Fibroblast of upper back skin (primary cell): ENCODE results near the gene GFPT1.

Source experiments
- DNase-seq: peaks from one replicate; pipeline ENCODE4 v3.0.0-alpha.2; 2013

The GFPT1 gene

DNA sequence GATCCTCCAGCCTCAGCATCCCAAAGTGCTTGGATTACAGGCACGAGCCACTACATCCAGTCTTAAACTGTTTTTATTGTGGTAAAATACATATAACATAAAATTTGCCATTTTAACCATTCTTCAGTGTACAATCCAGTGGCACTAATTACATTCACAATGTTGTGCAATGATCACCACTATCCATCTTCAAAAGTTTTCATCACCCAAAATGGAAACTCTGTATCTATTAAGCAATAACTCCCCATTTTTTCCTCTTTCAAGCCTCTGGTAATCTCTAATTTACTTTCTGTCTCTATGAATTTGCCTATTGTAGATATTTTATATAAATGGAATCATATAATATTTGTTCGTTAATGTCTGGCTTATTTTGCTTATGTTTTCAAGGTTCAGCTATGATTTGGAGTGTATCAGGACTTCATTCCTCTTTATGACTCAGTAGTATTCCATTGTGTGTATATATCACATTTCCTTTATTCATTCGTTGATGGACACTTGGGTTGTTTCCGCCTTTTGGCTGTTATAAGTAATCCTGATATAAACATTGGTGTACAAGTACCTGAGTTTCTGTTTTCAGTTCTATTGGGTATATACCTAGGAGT is 71.8 kb downstream of the GFPT1 start:
- no peak for DNase-seq

DNA sequence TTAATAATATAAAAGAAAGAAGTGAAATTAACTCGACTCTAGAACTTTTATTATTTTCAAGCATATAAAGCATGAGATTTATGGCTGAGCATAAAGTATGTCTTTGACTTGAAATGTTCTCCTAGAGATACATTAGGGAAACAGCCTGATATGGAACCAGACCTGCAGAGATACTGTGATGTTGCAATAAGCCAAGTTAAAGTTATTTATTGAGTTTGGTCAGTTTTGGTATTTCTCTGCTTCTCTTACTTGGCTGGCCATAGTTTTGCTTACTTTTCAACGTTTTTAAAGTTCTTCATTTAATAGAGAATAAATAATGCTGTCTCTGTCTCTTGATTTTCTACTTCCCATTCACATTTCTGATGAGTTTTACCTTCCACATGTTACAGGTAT is 76.0 kb downstream of the GFPT1 start:
- no peak for DNase-seq

DNA sequence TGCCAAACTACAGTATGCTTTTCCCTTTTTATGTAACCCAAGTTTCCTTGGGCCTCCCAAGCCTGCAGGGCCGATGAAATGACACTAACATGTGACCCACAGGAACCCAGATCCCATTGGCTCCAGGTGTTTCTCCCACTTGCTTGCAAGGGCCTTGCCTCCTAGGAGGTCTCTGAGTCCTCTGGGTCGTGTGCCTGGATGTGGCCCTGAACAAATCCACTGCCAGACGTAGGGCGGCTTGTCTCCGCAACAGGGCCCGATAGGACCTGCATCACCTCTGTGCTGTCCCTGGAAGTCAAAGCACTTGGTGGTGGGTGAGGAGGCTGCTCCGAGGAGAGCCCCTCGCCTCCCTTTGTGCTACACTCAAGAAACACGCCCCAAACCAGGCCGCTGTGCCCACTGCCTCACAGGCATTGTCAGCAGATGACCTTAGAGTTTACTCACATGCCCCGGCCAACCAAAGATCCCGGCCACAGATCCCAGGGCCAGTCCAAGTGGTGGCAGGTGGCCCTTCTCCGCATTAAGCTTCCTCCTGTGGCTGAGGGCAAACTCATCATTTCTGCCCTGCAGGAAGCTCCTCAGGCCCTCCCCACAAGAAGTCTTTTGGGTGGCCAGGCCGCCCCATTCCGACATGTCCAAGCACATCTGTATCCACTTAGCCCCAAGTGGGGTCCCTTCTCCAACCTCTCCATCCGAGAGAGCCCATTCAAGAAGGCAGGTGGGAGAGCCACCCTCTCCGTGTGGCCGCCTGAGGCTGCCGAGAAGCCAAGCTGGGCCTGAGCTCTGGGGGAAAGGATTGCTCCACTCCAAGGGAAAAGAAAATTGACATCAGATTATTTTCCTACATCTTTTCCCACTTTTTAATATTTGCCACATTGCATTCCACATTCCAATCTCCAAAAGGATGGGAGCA is 76.7 kb downstream of the GFPT1 start:
- no peak for DNase-seq

DNA sequence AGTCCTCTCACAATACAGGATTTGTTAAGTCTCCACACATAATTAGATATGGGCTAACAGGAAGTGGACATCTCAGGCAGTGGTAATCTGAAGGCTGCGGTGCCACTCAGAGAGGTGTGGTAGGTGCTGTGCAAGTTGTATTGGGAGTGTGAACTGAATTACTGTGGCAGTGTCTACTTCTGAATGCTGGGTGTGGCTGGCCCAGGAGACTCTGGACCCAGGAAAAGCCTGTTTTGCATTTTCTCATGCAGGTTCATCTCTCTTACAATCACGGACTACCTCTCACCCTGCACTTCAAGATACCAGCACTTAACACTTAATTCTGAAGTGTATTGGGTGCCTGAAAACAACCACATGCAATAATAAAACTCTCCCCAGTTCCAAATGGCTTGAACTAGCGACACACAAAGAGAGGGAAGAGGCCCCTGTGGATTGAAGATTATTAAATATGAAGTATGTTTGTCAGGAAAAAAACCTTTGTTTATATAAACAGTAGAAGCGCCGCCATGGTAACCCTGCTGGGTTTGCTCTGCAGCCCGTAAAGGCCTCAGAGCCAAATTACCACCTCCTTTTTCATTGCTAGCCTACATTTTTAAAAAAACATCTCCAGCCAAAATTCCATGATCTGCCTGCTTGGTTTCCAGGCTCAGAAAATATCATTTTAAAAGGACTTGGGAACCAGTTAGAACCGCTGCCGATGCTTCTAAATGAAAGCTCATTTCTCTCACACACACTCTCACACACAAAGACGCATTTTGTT is 77.5 kb downstream of the GFPT1 start:
- DNase-seq: peak; percentile 33

DNA sequence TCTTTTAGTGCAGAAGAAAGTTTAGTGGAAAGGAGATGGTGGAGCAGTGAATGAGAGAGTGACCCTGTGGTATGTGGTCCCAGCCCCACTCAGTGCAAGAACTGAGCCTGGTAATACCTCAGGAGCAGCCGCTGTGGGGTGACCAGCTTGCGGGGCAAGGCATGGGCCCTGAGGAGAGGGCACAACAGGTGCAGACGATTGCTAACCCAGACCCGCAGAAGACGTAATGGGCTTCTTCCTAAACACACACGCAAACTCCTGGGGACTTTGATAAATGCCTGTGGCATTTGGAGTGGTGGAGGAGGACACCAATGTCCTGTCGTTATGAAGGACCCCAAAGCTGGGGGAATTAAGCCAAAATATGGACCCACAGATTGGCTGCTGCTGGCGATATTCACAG is 78.7 kb downstream of the GFPT1 start:
- no peak for DNase-seq

DNA sequence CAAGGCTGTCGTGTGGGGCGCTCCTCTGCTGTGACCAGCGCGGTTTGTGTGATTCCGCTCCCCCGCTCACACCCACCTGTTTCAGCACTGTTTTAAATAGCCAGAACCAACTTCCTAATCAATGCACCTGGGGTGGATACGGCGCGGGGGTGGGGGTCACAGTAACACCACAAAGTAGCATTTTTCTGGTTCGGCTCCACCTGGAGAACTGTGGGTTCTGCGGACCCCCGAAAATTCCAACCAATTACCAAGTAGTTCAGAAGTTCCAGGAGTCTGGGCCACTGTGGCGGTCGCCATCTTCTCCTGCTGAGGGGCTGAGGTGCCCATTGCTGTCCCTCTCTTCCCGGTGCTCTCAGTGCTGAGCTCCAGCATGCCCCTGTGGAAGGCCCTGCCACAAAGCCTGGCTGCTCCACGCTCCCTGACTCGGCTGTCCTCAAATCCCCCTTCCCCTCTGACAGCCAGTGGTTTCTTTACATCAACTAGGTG is 79.4 kb downstream of the GFPT1 start:
- no peak for DNase-seq

DNA sequence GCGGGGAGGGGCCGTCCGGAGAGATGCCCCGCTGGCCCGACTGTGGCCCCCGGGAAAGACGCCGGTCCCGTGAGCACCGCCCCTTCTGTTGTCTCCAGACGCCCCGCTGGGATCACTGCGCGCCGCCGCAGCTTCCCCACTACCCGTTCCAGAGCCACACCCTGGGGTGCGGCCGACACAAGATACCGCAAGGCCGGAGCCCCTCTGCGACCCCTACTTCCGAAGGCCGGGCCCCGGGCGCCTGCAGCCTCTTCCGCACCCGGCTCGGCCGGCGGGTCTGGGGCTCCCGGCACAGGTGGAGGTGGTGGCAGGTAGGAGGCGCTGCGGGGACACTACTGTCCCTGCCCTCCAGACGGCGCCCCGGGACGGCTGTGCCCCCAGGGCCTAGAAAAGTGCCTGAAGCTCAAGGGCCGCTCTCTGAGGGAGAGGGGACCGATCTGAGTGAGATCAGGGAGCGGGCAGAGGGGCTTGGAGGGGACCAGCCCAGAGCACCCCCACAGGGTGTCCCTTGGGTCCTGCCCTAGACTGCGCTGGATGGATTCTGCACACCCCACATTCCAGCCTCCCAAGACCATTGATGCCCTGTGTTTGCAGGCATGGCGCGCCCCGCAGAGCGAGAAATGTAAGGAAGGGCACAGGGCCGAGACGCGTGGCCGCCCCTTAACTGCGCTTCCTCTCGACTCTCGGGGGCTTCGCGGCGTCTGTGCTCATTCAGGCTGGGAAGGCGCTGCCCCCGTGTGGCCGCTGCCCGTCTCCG is 80.0 kb downstream of the GFPT1 start:
- DNase-seq: peak; percentile 79

DNA sequence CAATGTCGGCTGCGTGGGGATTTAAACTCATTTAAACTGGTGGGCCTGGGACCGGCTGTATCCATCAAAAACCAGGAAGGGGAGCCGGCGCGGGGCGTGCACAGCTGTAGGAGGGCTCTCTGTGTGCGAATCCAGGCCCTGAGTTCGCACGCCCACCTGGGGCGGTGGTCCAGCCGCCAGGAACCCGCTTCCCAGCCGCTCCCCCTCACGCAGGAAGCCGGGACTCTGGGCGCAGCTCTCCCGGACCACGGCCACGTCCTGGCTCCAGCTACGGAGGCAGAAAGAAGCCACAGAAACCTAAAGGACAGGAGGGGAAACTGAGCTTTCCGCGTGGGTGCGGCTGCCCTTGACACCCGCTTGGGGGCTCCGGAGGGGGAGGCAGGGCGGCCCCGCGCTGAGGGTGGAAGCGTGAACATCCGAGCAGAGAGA is 80.6 kb downstream of the GFPT1 start:
- DNase-seq: no peak

DNA sequence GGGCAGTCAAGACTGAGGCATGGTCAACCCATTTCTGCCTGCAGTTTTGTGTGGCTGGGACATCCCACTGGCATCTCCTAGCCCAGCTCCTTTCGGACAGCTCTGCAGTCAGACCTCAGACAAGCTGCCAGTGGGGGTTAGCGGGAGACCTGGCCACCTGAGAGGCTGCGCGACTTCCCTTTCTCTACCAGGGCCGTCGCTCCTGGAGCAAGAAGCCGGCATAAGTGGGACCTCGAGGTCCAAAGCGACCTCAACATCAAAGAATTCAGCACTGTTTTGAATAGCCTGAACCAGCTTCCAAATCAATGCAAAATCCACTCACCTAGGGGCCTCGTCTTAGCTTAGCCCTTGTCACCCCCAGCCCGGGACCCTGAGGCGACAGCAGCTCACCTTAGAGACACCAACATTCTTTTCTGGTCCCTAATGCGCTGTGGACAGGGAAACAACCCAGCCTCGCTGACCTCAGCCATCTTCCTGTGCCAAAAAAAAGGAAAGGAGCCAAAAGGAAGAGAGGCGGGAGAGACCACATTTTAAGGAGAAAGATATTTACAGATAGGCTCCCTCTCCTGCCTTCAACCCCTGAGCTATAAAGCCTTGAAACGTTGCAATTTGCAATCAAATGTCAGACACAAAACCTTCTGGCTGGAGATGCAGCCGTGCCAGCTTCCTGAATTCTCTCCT is 81.2 kb downstream of the GFPT1 start:
- DNase-seq: no peak

DNA sequence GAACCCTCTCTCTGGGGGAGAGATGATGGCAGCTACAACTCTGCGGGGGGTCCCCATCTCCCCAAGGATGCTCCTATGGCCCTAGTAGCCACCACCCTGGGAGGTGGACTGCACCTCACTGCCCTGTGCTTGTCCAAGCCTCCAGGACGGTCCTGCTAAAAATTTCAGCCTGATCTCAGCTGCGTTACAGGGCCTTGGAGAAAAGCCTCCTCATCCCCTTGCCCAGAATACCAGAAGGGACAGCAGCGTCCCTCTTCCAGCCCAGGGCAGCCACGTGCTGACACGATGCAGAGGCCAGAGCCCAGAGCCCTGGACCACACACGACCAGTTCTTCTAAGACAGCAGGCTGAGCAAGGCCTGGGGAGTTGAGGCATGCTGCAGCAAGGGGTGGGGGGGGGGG is 81.9 kb downstream of the GFPT1 start:
- no peak for DNase-seq

DNA sequence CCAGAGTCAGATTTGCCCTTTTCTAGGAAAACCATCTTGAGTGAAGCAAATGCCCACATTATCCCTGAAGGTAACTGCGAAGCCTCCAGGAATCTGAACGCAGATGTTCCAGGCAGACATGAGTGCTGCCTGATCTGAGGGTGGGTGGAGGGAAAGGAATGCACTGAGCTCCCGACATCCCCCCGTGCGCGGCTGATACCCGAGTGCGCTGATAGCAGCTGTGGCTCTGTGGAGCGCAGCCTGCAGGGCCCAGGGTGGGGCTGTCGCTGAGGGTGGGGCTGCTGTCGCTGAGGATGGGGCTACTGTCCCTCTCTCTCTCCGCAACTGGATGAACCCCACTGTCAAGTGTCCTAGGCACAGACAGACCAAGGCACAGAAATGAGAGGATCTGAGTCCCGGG is 82.4 kb downstream of the GFPT1 start:
- DNase-seq: no peak

DNA sequence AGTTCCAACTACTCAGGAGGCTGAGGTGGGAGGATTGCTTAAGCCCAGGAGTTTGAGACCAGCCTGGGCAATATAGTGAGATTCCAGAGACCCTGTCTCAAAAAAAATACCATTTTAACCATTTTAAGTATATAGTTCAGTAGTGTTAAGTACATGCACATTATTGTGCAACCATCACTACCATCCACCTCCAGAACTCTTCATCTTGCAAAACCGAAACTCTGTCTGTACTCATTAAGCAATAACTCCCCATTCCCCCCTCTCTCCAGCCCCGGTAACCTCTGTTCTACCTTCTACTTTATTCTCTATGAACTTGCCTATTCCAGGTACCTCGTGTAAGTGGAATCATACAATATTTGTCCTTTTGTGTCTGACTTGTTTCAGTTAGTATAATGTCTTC is 86.4 kb downstream of the GFPT1 start:
- DNase-seq: no peak

DNA sequence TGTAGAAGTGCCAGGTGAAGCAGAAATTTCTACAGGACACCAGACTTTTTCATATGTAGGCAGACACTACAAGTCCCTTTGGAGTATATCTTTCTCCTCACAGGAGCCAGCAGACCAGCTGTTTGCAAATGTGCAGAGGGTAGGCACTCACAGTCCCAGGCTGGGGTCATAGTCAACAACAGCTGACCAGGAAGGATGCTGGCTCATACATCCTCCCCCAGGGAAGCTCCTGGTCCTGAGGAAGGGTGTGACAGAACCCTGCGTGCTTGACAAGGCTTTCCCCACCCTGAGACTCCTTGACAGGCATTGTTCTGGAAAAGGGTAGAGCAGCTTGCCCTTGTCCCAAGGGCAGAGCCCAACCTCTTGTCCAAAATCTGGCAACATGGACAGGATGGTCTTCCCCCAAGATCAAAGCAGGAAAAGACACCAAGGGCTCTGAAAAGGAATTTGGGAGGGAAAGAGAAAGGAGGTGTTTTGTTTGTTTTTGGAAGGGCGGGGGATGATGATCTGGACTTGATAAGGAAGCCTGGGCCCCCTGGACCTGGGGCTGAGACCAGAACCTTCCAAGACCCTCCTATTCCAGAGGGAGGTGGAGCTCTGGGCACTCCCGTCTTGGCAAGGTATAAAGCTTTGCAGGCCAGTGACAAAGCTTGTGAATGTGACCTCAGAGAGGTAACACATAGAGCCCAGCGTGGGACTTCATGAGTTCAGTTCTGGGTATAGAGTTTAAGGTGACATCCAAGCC is 87.1 kb downstream of the GFPT1 start:
- no peak for DNase-seq

DNA sequence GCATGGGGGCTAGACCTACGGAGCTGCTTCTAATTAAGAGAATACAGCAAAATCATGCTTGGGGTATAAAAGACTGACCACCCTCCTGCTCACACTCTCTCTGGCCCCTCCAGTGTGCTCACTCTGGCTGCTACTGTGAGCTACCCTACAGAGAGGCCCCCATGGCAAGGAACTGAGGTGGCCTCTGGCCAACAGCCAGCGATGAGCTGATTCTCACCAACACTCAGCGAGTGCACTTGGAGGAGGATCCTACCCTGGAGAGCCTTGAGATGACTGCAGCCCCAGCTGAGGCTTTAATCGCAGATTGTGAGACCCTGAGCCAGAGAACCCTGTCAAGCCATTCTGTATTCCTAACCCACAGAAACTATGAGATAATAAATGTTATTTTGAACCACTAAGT is 88.2 kb downstream of the GFPT1 start:
- DNase-seq: peak; percentile 69

DNA sequence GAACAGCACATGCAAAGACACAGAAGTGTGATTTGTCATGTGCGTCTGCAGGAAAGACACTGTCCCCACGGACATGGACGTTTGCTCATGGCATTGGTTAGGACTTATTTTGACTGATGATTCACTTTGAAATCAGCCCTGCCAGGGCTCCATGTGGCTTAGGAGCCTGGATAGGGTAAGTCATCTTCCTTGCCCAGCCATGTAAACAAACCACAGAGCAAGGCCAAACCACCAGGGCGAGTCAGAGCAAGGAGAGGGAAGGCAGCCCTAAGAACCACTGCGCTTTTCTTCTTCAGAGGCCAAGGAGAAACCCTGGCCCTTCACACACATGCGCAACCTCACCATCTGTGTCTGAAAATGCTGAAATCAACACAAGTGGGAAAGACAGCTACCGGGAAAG is 88.8 kb downstream of the GFPT1 start:
- DNase-seq: peak; percentile 91

DNA sequence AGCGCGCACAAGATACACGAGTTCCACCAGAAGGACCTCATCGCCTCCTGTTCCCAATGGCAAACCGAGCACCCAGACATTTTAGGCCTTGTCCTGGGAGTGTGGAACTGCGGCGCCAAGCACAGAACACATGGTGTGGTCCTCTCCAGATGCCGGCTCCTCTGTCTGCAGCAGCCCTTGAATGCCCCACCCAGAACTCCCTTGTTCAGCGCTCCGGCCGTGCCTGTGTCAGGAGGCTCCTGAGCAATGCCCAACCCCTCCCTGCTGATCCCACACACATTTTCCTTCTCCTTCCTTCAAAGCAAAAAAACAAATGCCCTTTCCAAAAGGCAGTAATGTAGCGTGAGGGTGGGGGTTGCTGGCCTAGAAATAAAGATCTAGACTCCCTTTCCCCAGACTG is 89.8 kb downstream of the GFPT1 start:
- no peak for DNase-seq

DNA sequence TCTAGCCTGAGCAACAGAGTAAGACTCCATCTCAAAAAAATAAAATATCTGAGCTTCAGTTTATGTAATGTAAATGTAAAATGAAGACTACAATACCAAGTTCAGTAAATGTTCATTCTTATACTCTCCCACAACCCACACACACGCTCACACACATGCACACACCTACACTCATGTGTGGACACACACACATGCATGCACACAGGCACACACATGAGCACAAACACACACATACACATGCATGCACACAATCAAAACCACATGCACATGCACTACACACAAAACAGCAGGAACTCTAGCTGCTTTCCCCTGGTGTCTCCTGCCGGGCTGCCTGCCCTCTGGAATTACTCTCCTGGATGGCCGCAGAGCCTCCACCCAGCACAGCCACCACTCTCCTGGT is 90.6 kb downstream of the GFPT1 start:
- no peak for DNase-seq

DNA sequence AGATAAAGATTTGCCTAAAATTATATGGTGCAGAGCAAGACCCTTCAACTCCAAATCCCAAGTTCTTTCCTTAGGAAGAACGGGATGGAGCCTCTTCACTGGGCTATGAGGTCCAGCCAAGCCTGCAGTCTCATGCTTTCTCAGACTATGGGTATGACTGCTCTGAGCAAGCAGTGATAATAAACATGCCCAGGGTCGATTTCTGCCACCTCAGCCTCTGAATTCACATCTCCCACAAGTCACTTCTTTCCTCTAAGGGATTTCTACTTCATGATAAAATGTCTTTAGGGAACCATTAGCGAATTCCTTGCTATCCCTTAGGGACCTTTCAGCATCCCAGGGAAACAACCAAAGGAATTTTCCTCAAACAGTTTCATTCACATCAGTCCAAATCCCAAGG is 94.8 kb downstream of the GFPT1 start:
- DNase-seq: peak; percentile 52

DNA sequence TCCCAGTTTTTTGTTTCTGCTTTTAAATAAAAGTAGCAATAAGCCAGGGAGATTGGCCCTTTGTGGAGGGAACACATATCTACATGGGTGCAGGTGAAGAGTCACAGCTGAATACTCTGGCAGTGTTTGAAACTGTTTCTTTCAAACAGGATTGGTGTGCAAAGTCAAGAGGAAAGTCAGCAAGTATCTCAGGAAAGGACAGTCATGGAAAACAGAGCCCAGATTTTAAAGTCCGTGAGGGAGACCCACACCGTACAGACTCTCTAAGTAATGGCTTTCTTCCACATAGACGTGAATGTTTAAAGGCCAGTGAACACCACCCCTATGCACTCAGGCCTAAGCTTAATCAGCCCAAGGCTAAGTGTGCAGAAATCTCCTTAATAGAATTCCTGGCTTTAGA is 95.3 kb downstream of the GFPT1 start:
- no peak for DNase-seq

DNA sequence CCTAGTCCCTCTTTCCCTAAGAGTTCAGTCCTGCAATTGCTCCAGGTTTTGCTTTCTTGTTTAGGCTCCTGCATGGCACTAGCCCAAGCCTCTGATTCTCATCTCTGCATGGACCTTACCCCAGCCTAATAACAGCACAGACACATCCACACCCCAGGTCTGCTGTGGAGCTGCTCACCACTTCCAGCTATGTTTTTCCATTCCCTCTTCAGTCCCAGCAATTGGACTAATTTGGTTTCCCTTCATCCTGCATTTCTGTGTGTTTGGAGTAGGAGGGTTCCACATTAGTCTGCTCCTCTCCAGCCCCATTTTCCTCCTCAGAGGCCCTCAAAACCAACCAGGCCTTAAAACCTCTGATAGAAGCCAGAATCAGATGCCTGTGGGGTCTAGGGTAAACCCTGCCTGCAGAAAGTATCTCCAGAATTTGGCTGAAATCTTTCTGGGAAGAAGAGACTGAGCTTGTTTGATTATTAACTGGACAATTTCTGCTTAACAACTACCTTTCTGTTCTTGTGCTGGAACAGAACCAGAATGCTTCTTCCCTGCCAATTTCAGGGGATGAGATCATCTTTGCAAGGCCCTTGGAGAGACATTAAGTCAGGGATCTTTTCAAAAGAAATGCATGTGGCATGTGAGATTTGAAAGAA is 95.9 kb downstream of the GFPT1 start:
- peak; percentile 85 for DNase-seq

DNA sequence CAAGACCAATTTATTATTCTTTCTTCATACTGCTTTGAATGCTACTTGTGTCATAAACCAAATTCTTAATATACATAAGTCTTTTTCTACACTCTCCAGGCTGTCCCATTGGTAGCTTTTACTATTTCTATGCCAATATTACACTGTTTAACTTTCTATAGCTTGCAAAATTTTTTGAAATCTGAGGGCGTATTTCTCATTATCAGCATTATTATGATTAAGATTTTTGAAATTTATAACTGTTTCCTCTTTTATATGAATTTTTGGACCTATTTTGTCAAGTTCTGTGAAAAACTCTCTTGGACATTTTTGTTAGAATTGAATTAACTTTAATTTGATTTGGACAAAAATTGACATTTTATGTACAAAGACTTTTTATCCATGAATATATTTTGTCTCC is 98.6 kb downstream of the GFPT1 start:
- no peak for DNase-seq
